ENCODE measurements around the gene EEF1A2.

Gene EEF1A2

DNA sequence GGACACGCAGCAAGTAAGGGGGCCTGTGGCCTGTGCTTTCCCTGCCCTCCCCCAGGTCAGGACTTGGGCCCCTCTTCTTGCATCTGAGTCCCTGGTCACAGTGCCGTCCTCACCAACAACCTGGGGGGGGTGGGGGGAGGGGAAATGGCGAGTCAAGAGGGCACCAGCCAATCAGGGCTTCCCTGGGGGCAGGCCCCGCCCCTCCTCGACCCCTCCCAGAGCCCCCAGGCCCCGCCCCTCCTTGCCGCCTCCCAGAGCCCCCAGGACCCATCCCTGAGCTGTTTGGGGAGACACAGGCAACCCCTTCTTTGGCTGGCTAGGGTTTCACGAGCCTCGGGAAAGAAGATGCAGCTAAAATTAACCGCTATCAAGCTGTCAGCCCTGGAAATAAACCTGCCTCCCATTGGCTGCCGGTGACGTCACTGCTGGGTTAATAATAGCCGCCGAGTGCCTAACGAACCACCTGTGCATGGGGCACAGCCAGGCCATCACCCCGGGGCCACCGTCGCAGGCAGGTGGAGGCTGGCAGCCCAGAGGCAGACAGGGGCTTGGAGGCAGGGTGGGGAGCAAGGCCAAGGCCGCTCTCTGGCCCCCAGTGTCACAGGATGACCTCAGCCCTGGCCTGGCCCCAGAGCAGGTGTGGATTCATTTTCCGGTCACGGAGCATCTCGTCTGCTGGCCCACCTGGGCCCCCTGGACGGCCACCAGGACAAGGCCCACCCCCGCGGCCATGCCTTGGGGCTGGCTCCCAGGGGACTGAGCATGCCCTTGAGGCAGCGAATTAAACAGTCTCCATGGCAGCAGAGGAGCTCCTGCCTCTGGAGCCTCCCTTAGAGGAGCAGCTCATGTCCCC is 3.2 kb upstream of the EEF1A2 start:
- H3K9me3 ChIP-seq (replicated peaks; ENCODE audit: low read length): no peaks in the 10 kb centered on the region
- no peaks in the 10 kb centered on the region for H3K36me3 ChIP-seq (ENCODE audit: insufficient read depth, low read length)
- no peak overlapping the region for H3K4me3 ChIP-seq (ENCODE audit: low read length)
- peaks cover 54% of the 10 kb centered on the region for H3K27me3 ChIP-seq (ENCODE audit: control insufficient read depth, insufficient read depth, low read length)
- H3K4me2 ChIP-seq (ENCODE audit: low read length): no peak overlapping the region
- peaks cover 7% of the 10 kb centered on the region for H3K4me1 ChIP-seq (ENCODE audit: control insufficient read depth, insufficient read depth, low read length)
- H3K9ac ChIP-seq (ENCODE audit: low read depth, low read length): no peak overlapping the region

DNA sequence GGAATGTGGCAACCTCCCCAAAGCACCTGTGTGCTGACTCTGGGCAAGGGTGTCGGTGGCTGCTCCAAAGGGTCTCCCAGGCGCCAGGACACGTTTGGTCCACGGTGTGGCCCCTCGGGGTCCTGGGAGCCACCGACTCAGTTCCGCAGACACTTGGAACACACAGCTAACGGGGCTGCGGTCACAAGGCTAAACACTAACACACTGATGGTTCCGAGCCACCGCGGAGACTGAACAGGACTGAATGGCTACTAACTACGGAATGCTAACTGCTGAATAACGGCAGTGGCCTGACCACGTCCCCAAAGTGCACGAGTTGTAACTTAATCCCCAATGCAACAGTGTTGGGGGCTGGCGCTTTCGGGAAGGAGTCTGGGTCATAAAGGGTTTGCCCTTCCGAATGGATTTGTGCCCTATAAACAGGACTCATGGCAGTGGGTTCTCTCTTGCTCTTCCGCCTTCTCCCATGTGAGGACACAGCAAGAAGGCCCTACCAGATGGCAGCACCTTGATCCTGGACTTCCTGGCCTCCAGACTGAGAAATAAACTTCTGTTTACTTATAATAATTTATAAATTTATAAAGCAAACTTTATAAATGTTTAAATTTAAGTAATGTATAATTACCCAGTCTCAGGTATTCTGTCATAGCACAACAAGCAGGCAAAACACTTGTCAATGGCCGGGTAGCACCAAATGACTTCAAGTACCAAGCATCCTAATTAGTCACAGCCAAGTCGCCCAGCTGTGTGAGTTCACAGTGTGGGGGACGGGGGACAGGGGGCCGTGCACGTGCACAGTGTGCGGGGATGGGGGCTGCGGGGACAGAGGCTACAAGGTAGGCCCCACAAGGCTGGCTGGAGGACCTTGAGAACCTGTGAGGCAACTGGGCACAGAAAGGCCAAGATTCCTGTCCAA is 2.3 kb upstream of the EEF1A2 start:
- H3K9ac ChIP-seq (ENCODE audit: low read depth, low read length): no peak overlapping the region
- no peak overlapping the region for H3K4me3 ChIP-seq (ENCODE audit: low read length)
- no peaks in the 10 kb centered on the region for H3K9me3 ChIP-seq (replicated peaks; ENCODE audit: low read length)
- H3K36me3 ChIP-seq (ENCODE audit: insufficient read depth, low read length): no peaks in the 10 kb centered on the region
- H3K4me1 ChIP-seq (ENCODE audit: control insufficient read depth, insufficient read depth, low read length): peaks cover 7% of the 10 kb centered on the region
- peaks cover 57% of the 10 kb centered on the region for H3K27me3 ChIP-seq (ENCODE audit: control insufficient read depth, insufficient read depth, low read length)
- H3K4me2 ChIP-seq (ENCODE audit: low read length): no peak overlapping the region

- Histone ChIP-seq H3K9me3 (replicated peaks; ENCODE audit: low read length) (no peaks in the 10 kb centered on the region), H3K4me2 (ENCODE audit: low read length) (no peak overlapping the region), H3K27me3 (ENCODE audit: control insufficient read depth, insufficient read depth, low read length) (peaks cover 52% of the 10 kb centered on the region), H3K36me3 (ENCODE audit: insufficient read depth, low read length) (no peaks in the 10 kb centered on the region), H3K4me1 (ENCODE audit: control insufficient read depth, insufficient read depth, low read length) (peaks cover 7% of the 10 kb centered on the region), H3K4me3 (ENCODE audit: low read length) (no peak overlapping the region), H3K9ac (ENCODE audit: low read depth, low read length) (no peak overlapping the region)
Observed at GRCh38 chr20:63500151-63500901, 1.4 kb upstream of the EEF1A2 start.

GRCh38 chr20:63499338-63499969 is 571 bp upstream of the EEF1A2 start:
- Histone ChIP-seq H3K9me3 (replicated peaks; ENCODE audit: low read length) (no peaks in the 10 kb centered on the region), H3K4me1 (ENCODE audit: control insufficient read depth, insufficient read depth, low read length) (peaks cover 7% of the 10 kb centered on the region), H3K27me3 (ENCODE audit: control insufficient read depth, insufficient read depth, low read length) (peaks cover 44% of the 10 kb centered on the region), H3K4me3 (ENCODE audit: low read length) (no peak overlapping the region), H3K9ac (ENCODE audit: low read depth, low read length) (no peak overlapping the region), H3K4me2 (ENCODE audit: low read length) (no peak overlapping the region), H3K36me3 (ENCODE audit: insufficient read depth, low read length) (no peaks in the 10 kb centered on the region)

DNA sequence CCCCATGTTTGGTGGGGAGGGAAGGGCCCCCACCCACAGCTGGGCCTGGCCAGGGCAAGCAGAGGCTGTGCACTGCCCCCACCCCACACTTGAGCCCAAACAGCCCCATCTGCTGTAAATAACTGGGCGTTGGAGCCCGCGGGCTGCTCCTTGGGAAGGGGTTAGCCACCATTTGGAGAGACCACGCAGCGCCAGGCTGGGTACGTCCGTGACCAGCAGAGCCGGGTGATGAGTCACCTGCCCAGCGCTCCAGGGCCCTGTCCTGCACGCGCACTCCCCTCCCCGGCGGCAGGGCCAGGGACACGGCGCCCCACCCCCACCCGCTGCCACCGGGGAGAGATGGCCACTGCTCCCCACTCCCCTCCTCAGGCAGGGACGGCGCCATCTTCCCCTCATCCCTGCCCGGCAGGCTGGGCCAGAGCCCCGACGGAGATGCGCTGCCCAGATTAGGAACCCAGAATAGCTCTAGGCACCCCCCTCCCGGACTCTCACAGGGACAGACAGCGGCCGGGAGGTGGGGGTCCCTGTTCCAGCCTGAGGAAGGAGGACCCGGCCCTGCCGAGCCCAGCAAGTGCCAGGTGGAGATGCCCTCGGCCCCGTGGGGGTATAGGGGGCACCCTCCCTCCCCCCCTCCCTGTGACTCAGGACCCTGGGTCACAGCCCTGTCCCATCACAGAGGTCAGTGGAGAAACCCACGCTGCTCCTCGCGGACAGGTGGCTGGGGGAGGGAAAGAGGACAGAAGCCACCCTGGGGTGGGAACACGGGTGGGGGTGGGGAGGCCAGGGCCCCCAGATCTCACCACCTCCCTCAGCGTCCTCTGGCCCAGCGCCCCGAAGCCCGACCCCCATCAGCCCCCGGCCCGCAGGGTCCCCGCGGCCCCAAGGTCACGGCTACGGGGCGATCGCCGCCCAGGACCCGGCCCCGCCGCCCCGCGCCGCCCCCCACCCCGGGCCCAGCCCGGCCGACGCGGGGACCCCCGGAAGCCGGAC is 642 bp downstream of the EEF1A2 start:
- Histone ChIP-seq H3K9me3 (replicated peaks; ENCODE audit: low read length) (no peaks in the 10 kb centered on the region), H3K36me3 (ENCODE audit: insufficient read depth, low read length) (no peaks in the 10 kb centered on the region), H3K4me2 (ENCODE audit: low read length) (no peak overlapping the region), H3K4me3 (ENCODE audit: low read length) (no peak overlapping the region), H3K9ac (ENCODE audit: low read depth, low read length) (no peak overlapping the region), H3K4me1 (ENCODE audit: control insufficient read depth, insufficient read depth, low read length) (peaks cover 7% of the 10 kb centered on the region), H3K27me3 (ENCODE audit: control insufficient read depth, insufficient read depth, low read length) (peaks cover 38% of the 10 kb centered on the region)

DNA sequence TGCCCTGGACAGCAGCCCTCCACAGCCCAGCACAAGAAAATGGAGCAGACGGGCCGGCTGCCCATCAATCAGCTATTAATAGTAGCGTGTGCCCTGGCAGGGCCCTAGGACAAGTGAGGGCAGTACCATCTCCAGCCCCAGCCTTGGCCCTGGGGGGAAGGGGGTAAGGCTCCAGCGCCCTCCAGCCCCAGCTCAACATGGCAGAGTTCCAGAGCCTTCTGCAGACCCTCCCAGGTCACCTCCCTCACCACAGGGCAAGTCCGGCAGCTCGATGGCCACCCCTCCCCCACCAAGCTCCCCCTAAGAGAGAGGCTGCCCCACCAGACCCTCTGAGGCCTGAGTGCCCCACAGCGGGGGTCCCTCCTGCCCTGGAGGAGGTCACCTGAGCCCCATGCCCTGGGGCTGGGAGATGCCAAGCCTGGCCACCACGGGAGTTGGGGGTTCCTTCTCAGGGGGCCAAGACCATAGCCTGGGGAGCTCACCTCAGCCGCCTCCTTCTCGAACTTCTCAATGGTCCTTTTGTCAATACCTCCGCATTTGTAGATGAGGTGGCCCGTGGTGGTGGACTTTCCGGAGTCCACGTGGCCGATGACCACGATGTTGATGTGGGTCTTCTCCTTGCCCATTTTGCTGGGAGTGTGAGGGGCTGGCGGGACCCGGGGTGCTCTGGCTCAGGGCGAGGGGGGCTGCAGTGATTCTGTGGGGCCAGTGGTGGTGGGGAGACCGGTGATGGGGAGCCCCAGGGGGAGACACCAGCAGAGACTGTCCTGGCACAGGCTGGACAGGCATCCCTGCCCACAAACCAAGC is 1.5 kb downstream of the EEF1A2 start:
- no peaks in the 10 kb centered on the region for H3K9me3 ChIP-seq (replicated peaks; ENCODE audit: low read length)
- no peak overlapping the region for H3K4me2 ChIP-seq (ENCODE audit: low read length)
- H3K4me1 ChIP-seq (ENCODE audit: control insufficient read depth, insufficient read depth, low read length): peaks cover 7% of the 10 kb centered on the region
- H3K4me3 ChIP-seq (ENCODE audit: low read length): no peak overlapping the region
- no peak overlapping the region for H3K9ac ChIP-seq (ENCODE audit: low read depth, low read length)
- no peaks in the 10 kb centered on the region for H3K36me3 ChIP-seq (ENCODE audit: insufficient read depth, low read length)
- peaks cover 31% of the 10 kb centered on the region for H3K27me3 ChIP-seq (ENCODE audit: control insufficient read depth, insufficient read depth, low read length)

DNA sequence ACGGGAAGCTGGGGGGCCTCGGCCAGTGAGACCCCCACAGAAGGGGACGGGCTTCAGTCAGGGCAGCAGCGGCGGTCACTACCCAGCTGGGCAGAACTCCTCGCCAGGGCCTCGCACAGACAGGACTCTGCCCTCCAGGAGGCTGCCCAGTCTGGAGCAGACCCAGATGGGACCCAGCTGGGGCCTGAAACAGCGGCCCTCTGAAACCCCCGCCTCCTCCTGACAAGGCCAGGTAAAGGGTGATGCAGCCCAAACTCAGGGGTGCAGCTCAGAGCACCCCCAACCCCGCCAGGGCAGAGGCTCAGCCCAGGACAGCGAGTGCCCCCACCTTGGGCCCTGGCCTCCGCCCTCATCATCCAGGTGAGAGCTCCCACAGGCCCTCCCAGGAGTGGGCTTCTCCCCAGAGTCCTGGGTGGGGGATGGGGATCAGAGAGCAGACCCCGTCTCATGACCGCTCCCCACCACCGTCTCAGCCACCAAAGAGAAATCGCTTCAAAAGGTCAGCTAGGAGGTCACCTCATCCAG is 2.2 kb downstream of the EEF1A2 start:
- Histone ChIP-seq H3K36me3 (ENCODE audit: insufficient read depth, low read length) (no peaks in the 10 kb centered on the region), H3K27me3 (ENCODE audit: control insufficient read depth, insufficient read depth, low read length) (peaks cover 31% of the 10 kb centered on the region), H3K4me2 (ENCODE audit: low read length) (peak overlapping the region; percentile 85), H3K9ac (ENCODE audit: low read depth, low read length) (no peak overlapping the region), H3K4me1 (ENCODE audit: control insufficient read depth, insufficient read depth, low read length) (peaks cover 7% of the 10 kb centered on the region), H3K9me3 (replicated peaks; ENCODE audit: low read length) (no peaks in the 10 kb centered on the region), H3K4me3 (ENCODE audit: low read length) (no peak overlapping the region)

DNA sequence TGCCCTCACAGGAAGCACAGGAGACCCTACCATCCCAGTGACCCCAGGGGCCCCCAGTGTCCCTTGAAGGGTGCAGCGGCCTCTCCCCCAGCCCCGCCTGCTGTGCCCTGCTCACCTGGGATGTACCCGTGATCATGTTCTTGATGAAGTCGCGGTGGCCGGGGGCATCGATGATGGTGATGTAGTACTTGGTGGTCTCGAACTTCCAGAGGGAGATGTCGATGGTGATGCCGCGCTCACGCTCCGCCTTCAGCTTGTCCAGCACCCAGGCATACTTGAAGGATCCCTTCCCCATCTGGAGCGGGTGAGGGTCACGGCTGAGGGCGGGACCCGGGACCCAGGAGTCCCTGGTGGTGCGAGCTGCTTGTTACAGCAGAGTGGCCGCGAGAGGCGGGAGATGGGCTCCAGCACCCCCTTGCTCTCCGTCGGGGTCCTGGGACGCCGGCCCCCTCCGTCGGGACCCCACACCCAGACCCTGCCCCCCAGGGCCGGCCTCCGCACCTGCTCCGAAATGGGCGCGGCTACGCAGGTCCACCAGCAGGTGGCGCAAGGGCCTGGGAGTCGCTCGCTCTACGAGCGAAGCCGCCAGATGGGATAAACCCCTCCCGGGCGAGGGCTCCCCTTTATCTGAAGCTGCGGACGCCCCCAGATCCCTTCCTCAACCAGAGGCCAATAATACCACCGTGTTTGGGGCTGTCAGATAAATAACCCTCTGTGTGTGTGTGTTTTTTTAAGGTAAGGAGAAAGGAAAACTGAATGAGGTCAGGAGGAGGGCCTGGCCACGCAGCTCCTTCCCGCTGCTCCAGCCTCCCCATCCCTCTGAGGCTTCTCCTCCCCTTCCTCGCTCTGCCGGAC is 2.9 kb downstream of the EEF1A2 start:
- Histone ChIP-seq H3K9ac (ENCODE audit: low read depth, low read length) (peak overlapping the region; percentile 31), H3K27me3 (ENCODE audit: control insufficient read depth, insufficient read depth, low read length) (peaks cover 33% of the 10 kb centered on the region), H3K36me3 (ENCODE audit: insufficient read depth, low read length) (no peaks in the 10 kb centered on the region), H3K4me1 (ENCODE audit: control insufficient read depth, insufficient read depth, low read length) (peaks cover 7% of the 10 kb centered on the region), H3K9me3 (replicated peaks; ENCODE audit: low read length) (no peaks in the 10 kb centered on the region), H3K4me3 (ENCODE audit: low read length) (peak overlapping the region; percentile 62), H3K4me2 (ENCODE audit: low read length) (peak overlapping the region; percentile 85)

GRCh38 chr20:63495167-63495720 is 3.6 kb downstream of the EEF1A2 start:
- H3K4me2 ChIP-seq (ENCODE audit: low read length): no peak overlapping the region
- H3K4me1 ChIP-seq (ENCODE audit: control insufficient read depth, insufficient read depth, low read length): peaks cover 7% of the 10 kb centered on the region
- no peak overlapping the region for H3K9ac ChIP-seq (ENCODE audit: low read depth, low read length)
- H3K27me3 ChIP-seq (ENCODE audit: control insufficient read depth, insufficient read depth, low read length): peaks cover 32% of the 10 kb centered on the region
- no peaks in the 10 kb centered on the region for H3K9me3 ChIP-seq (replicated peaks; ENCODE audit: low read length)
- H3K36me3 ChIP-seq (ENCODE audit: insufficient read depth, low read length): no peaks in the 10 kb centered on the region
- H3K4me3 ChIP-seq (ENCODE audit: low read length): no peak overlapping the region
